CD4-positive, alpha-beta memory T cell (primary cell): ENCODE measurements around the gene HYAL1. TPM values are rescaled to one million over a fixed set of nuclear protein-coding genes. Genes with fewer than 3 reads are reported as not detected.

Experiments used
- CTCF ChIA-PET: fragments of 350-600 bp; sonication (Branson Sonifier 250); formaldehyde crosslinking; loops from one replicate; lab custom pipeline; 2021; ENCODE audit warnings: inconsistent platforms; ENCODE audit not compliant: partially characterized antibody; lab: Charles Lee
- POLR2A ChIA-PET: fragments of 350-600 bp; sonication (Branson Sonifier 250); formaldehyde crosslinking; loops from one replicate; lab custom pipeline; 2021; ENCODE audit not compliant: partially characterized antibody; lab: Charles Lee
- DNase-seq, 5 donors: peaks; one replicate each; pipeline versions ENCODE4 v3.0.0 to v3.0.0-alpha.2; 2020 to 2022; ENCODE audit warnings: mixed read lengths in 1 of 5
- H3K27ac ChIP-seq: one replicate; pipeline ENCODE4 v1.7.0; 2013; ENCODE audit warnings: low read depth, low read length
- H3K27me3 ChIP-seq: 2 replicates; pipeline ENCODE4 v1.7.0; 2013; ENCODE audit warnings: mild to moderate bottlenecking, low read length, moderate library complexity; ENCODE audit not compliant: insufficient read depth
- H3K36me3 ChIP-seq: 2 replicates; pipeline ENCODE4 v1.7.0; 2013; ENCODE audit warnings: mild to moderate bottlenecking, low read length, moderate library complexity; ENCODE audit not compliant: insufficient read depth
- H3K4me1 ChIP-seq: 2 replicates; pipeline ENCODE4 v1.7.0; 2013; ENCODE audit warnings: mild to moderate bottlenecking, low read length, moderate library complexity; ENCODE audit not compliant: insufficient read depth
- H3K4me3 ChIP-seq, 2 donors: one replicate each; pipeline ENCODE4 v1.7.0; 2013; ENCODE audit warnings: low read length in 2 of 2, mild to moderate bottlenecking in 1 of 2
- H3K9me3 ChIP-seq, 2 donors: one replicate each; pipeline ENCODE4 v1.7.0; 2013; ENCODE audit warnings: low read length in 2 of 2, control low read depth in 1 of 2; ENCODE audit not compliant: control insufficient read depth in 1 of 2
- H3K27ac Mint-ChIP-seq, 7 donors: one replicate each; pipeline ENCODE4 v1.8.0; 2020 to 2021; ENCODE audit warnings: mixed read lengths in 7 of 7, mild to moderate bottlenecking in 6 of 7, inconsistent platforms in 3 of 7, moderate library complexity in 3 of 7
- H3K27me3 Mint-ChIP-seq, 2 donors: one replicate each; pipeline ENCODE4 v1.8.0; 2020 to 2021; ENCODE audit warnings: mixed read lengths in 2 of 2
- H3K36me3 Mint-ChIP-seq, 2 donors: one replicate each; pipeline ENCODE4 v1.8.0; 2020 to 2021; ENCODE audit warnings: mixed read lengths in 2 of 2, inconsistent platforms in 1 of 2, mild to moderate bottlenecking in 1 of 2
- H3K4me1 Mint-ChIP-seq, 4 donors: one replicate each; pipeline ENCODE4 v1.8.0; 2020 to 2021; ENCODE audit warnings: mixed read lengths in 4 of 4, mild to moderate bottlenecking in 1 of 4
- H3K4me3 Mint-ChIP-seq, 8 donors: one replicate each; pipeline ENCODE4 v1.8.0; 2020 to 2021; ENCODE audit warnings: mixed read lengths in 8 of 8, mild to moderate bottlenecking in 7 of 8, moderate library complexity in 6 of 8, inconsistent platforms in 3 of 8
- H3K9me3 Mint-ChIP-seq, 8 donors: one replicate each; pipeline ENCODE4 v1.8.0; 2020 to 2021; ENCODE audit warnings: mixed read lengths in 8 of 8, mild to moderate bottlenecking in 5 of 8, inconsistent platforms in 3 of 8, moderate library complexity in 1 of 8
- intact Hi-C: fragments of 100-400 bp; cut with micrococcal nuclease; formaldehyde crosslinking; loops from one replicate; pipeline ENCODE4 v1.15.1; 2023
- polyA plus RNA-seq, 2 donors: library from polyadenylated mRNA; unstranded; fragments of 300-500 nt; fragmentation: Illumina TruSeq; gene quantifications; one replicate each; pipeline ENCODE4 v1.2.3, GENCODE V29; 2021
- total RNA-seq, 2 experiments: library from RNA; stranded (reverse); gene quantifications; one replicate each; pipeline ENCODE4 v1.2.3, GENCODE V29; 2021

Gene HYAL1
- total and polyA plus RNA-seq, 4 experiments from 2014 or later: 0.09 to 0.50 (median 0.29) TPM

DNA sequence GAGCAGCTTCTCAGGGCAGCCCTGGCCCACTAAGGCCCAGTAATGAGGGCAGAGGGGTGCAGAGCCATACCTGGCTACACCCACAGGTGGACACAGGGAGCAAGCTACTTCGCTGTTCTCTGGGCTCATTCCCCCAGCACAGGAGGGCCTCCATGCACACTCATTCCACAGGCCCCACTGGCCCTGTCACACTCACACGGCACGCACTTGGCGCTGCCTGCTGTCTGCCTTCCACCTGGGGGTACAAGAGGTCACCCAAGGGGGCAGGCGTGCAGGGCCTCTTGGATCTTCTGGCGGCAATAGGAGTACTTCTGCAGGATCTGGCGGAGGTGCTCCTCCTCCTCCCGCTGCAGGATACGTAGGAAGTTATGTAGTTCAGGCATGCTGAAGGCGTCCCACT, 27.0 kb upstream of the HYAL1 start:
- Histone ChIP-seq H3K4me1 (peaks cover 44% of the 10 kb centered on the region), H3K9me3 (no peaks in the 10 kb centered on the region), H3K27ac (no peak overlapping the region), H3K4me3 (no peak overlapping the region), H3K36me3 (peaks cover 42% of the 10 kb centered on the region), H3K27me3 (no peaks in the 10 kb centered on the region)
- peaks cover 22 to 51% (median 32%) of the 10 kb centered on the region in 4 donors for H3K4me1 Mint-ChIP-seq
- H3K9me3 Mint-ChIP-seq: peaks cover 0 to 3% (median 0%) of the 10 kb centered on the region in 8 donors
- H3K27ac Mint-ChIP-seq: peak overlapping the region in 1 of 7 donors; percentile 44
- ChIA-PET POLR2A (interaction anchor here (3.5 to 20.5 kb wide), 3 partner anchors 7 to 21 kb away, joined by 27 to 595 read pairs (median 81); partner anchors contain the start of genes CYB561D2, NPRL2, RASSF1 and TMEM115), CTCF (interaction anchor here (0.9 kb wide), 1 partner anchor 17 kb away, joined by 3 read pairs; no protein-coding TSS in a partner anchor)
- peak overlapping the region in 1 of 8 donors; percentile 15 for H3K4me3 Mint-ChIP-seq
- intact Hi-C loops: no loop called here
- H3K36me3 Mint-ChIP-seq: peaks cover 4 to 47% of the 10 kb centered on the region in 2 donors
- DNase-seq: peak in 1 of 5 donors; percentile 22
- no peaks in the 10 kb centered on the region for H3K27me3 Mint-ChIP-seq

- peak; percentile 91 to 96 (median 93) for DNase-seq
- intact Hi-C loops: loop anchor here (1.0 to 2.0 kb wide), 5 partner anchors 9 to 36 kb away; partner anchors contain the start of genes HYAL3, IFRD2, NAA80 and TMEM115
- ChIA-PET POLR2A (interaction anchor here (1.0 to 20.5 kb wide), 10 partner anchors 10 to 241 kb away, joined by 3 to 595 read pairs (median 8); partner anchors contain the start of genes CYB561D2, HEMK1, HYAL3 and IFRD2), CTCF (interaction anchor here (1.0 to 3.4 kb wide), 9 partner anchors 9 to 102 kb away, joined by 3 to 17 read pairs (median 4); partner anchors contain the start of genes HYAL3, NAA80 and NPRL2)
- Histone ChIP-seq H3K27me3 (no peaks in the 10 kb centered on the region), H3K4me3 (peak within 1 kb of the TSS; percentile 73 to 91), H3K9me3 (no peaks in the 10 kb centered on the region), H3K36me3 (peaks cover 37% of the 10 kb centered on the region), H3K4me1 (peaks cover 22% of the 10 kb centered on the region), H3K27ac (peak within 1 kb of the TSS; percentile 82)
- peak within 1 kb of the TSS; percentile 93 to 97 (median 97) for H3K27ac Mint-ChIP-seq
- peak within 1 kb of the TSS; percentile 91 to 97 (median 94) for H3K4me3 Mint-ChIP-seq
- peaks cover 13 to 42% (median 23%) of the 10 kb centered on the region in 4 donors for H3K4me1 Mint-ChIP-seq
- H3K9me3 Mint-ChIP-seq: peaks cover 0 to 1% (median 0%) of the 10 kb centered on the region in 8 donors
- H3K27me3 Mint-ChIP-seq: no peaks in the 10 kb centered on the region
- peaks cover 0 to 49% of the 10 kb centered on the region in 2 donors for H3K36me3 Mint-ChIP-seq
Measured at GRCh38 chr3:50327943-50328691, 24.7 kb upstream of the HYAL1 start, which contains the start of gene TUSC2. Gene TUSC2, minus strand, starts transcription at chr3:50328223. Its CDS starts 124 bp downstream, at chr3:50328099.

- POLR2A ChIA-PET: interaction anchor here (1.6 to 20.5 kb wide), 9 partner anchors 9 to 242 kb away, joined by 4 to 595 read pairs (median 27); partner anchors contain the start of genes CYB561D2, HEMK1, HYAL3 and IFRD2
- H3K4me1 ChIP-seq: peaks cover 24% of the 10 kb centered on the region
- H3K27ac ChIP-seq: peak overlapping the region; percentile 82
- CTCF ChIA-PET: interaction anchor here (1.0 to 3.4 kb wide), 8 partner anchors 8 to 81 kb away, joined by 3 to 17 read pairs (median 4); partner anchors contain the start of genes HYAL3 and NAA80
- H3K9me3 ChIP-seq: no peaks in the 10 kb centered on the region
- no peaks in the 10 kb centered on the region for H3K27me3 ChIP-seq
- peak overlapping the region; percentile 80 to 97 (median 94) for H3K4me3 Mint-ChIP-seq
- H3K9me3 Mint-ChIP-seq: peaks cover 0 to 1% (median 0%) of the 10 kb centered on the region in 8 donors
- H3K4me1 Mint-ChIP-seq: peaks cover 14 to 37% (median 23%) of the 10 kb centered on the region in 4 donors
- peaks cover 35% of the 10 kb centered on the region for H3K36me3 ChIP-seq
- peak overlapping the region; percentile 73 to 91 for H3K4me3 ChIP-seq
- peak in 1 of 5 donors; percentile 33 for DNase-seq
- H3K27ac Mint-ChIP-seq: peak overlapping the region in 6 of 7 donors; percentile 78 to 94 (median 87)
- intact Hi-C loops: no loop called here
- peaks cover 0 to 48% of the 10 kb centered on the region in 2 donors for H3K36me3 Mint-ChIP-seq
- no peaks in the 10 kb centered on the region for H3K27me3 Mint-ChIP-seq
Measured at GRCh38 chr3:50327129-50327528, 23.8 kb upstream of the HYAL1 start.

GRCh38 chr3:50326182-50326541, 22.8 kb upstream of the HYAL1 start:
- Histone ChIP-seq H3K4me3 (no peak overlapping the region), H3K4me1 (peaks cover 28% of the 10 kb centered on the region), H3K36me3 (peaks cover 26% of the 10 kb centered on the region), H3K27ac (no peak overlapping the region), H3K27me3 (no peaks in the 10 kb centered on the region), H3K9me3 (no peaks in the 10 kb centered on the region)
- H3K4me1 Mint-ChIP-seq: peaks cover 14 to 37% (median 23%) of the 10 kb centered on the region in 4 donors
- ChIA-PET POLR2A (interaction anchor here (3.8 to 20.5 kb wide), 3 partner anchors 10 to 27 kb away, joined by 16 to 595 read pairs (median 144); partner anchors contain the start of genes CYB561D2, HYAL3, NAA80 and NPRL2), CTCF (interaction anchor here (0.8 to 3.4 kb wide), 6 partner anchors 11 to 132 kb away, joined by 3 to 17 read pairs (median 3); partner anchors contain the start of genes CYB561D2, HYAL3, NAA80 and NPRL2)
- peak overlapping the region in 3 of 7 donors; percentile 62 to 79 (median 70) for H3K27ac Mint-ChIP-seq
- peaks cover 0 to 39% of the 10 kb centered on the region in 2 donors for H3K36me3 Mint-ChIP-seq
- peak overlapping the region in 5 of 8 donors; percentile 21 to 61 (median 41) for H3K4me3 Mint-ChIP-seq
- peaks cover 0 to 1% (median 0%) of the 10 kb centered on the region in 8 donors for H3K9me3 Mint-ChIP-seq
- intact Hi-C loops: no loop called here
- H3K27me3 Mint-ChIP-seq: no peaks in the 10 kb centered on the region
- DNase-seq: peak in 1 of 5 donors; percentile 16

DNA sequence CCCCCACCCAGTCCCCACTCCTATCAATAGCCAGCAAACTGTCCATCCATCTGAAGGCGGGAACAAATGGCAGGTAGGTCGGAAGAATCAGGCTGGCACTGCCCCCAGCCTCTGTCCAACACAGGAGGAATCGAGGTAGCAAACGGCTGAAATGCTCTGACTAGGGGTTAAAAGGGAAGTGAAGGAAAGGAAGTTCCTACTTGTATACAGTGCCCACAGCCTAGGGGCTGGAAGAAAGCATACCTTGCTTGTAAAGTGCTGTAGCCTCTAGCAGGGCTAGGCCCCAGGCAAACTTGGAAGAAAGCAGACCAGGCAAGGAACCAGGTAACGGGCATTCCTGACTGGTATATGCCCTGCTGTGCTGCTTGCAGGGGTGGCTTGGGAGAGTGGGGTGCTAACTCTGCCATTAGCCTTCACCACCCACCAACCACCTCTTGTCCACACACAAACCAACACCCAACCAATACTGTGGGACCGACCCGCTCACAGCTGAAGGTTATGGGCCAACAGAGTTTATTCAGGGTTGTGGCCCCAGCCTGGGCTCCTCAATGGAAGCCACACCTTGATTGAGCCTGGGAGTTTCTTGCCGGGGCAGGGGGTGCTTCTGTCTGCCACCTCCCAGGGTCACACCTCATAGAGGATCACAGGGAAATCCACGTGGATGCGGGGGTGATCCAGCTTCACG, 22.3 kb upstream of the HYAL1 start:
- ChIA-PET POLR2A (interaction anchor here (0.7 to 20.5 kb wide), 4 partner anchors 10 to 32 kb away, joined by 3 to 595 read pairs (median 80); partner anchors contain the start of genes CYB561D2, HYAL3, NAA80 and NPRL2), CTCF (interaction anchor here (0.6 to 5.6 kb wide), 10 partner anchors 11 to 131 kb away, joined by 3 to 37 read pairs (median 4); partner anchors contain the start of genes CYB561D2, HYAL3, NAA80 and NPRL2)
- Histone ChIP-seq H3K27me3 (no peaks in the 10 kb centered on the region), H3K9me3 (no peaks in the 10 kb centered on the region), H3K4me3 (no peak overlapping the region), H3K4me1 (peaks cover 29% of the 10 kb centered on the region), H3K27ac (no peak overlapping the region), H3K36me3 (peaks cover 20% of the 10 kb centered on the region)
- Mint-ChIP-seq H3K36me3 (peaks cover 0 to 34% of the 10 kb centered on the region in 2 donors), H3K27ac (peak overlapping the region in 3 of 7 donors; percentile 70 to 79 (median 76)), H3K27me3 (no peaks in the 10 kb centered on the region), H3K4me3 (peak overlapping the region in 3 of 8 donors; percentile 21 to 67 (median 49)), H3K4me1 (peaks cover 15 to 38% (median 25%) of the 10 kb centered on the region in 4 donors), H3K9me3 (peaks cover 0 to 1% (median 0%) of the 10 kb centered on the region in 8 donors)
- intact Hi-C loops: loop anchor here (2.0 kb wide), 1 partner anchor 131 kb away; no protein-coding TSS in a partner anchor
- DNase-seq: peak in 1 of 5 donors; percentile 7

DNA sequence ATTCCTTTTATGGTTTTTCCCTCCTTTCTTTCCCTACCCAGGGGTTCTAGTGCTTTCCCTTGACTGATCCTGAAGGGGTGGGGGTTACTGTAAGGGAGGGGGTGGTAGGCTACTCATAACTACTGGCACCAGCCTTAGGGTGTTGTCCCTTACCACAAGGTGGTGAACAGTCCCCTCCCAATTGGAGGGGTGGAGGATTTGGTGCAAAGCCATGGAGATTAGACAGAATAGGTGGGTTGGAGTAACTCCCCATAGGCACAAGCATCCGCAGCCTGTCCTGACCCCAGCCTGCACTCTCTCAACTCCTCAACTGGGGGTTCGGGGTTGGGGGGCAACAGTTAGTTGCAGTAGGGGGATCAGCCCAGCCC, 21.7 kb upstream of the HYAL1 start:
- Histone ChIP-seq H3K27me3 (no peaks in the 10 kb centered on the region), H3K9me3 (no peaks in the 10 kb centered on the region), H3K36me3 (peaks cover 15% of the 10 kb centered on the region), H3K4me1 (peaks cover 34% of the 10 kb centered on the region), H3K4me3 (no peak overlapping the region), H3K27ac (no peak overlapping the region)
- H3K4me1 Mint-ChIP-seq: peaks cover 19 to 43% (median 30%) of the 10 kb centered on the region in 4 donors
- ChIA-PET CTCF (interaction anchor here (0.6 to 5.6 kb wide), 9 partner anchors 12 to 217 kb away, joined by 3 to 37 read pairs (median 7); partner anchors contain the start of genes HYAL3, IFRD2, NAA80 and RASSF1), POLR2A (interaction anchor here (0.7 to 14.4 kb wide), 5 partner anchors 10 to 31 kb away, joined by 3 to 144 read pairs (median 8); partner anchors contain the start of genes HYAL3 and NAA80)
- H3K4me3 Mint-ChIP-seq: peak overlapping the region in 1 of 8 donors; percentile 67
- peaks cover 0 to 31% of the 10 kb centered on the region in 2 donors for H3K36me3 Mint-ChIP-seq
- intact Hi-C loops: loop anchor here (2.0 kb wide), 1 partner anchor 130 kb away; no protein-coding TSS in a partner anchor
- no peaks in the 10 kb centered on the region for H3K27me3 Mint-ChIP-seq
- H3K9me3 Mint-ChIP-seq: peaks cover 0 to 1% (median 0%) of the 10 kb centered on the region in 8 donors
- H3K27ac Mint-ChIP-seq: peak overlapping the region; percentile 29 to 90 (median 79)
- no peak for DNase-seq
